Hematopoietic multipotent progenitor cell treated with erythropoietin and hydrocortisone succinate and interleukin-3 and kit ligand, for 15 days (in vitro differentiated cells): ENCODE results near the gene CTBP2.

ENCODE experiments used
- DNase-seq: peaks from one replicate; pipeline ENCODE4 v3.0.0-alpha.2; 2015; ENCODE audit warnings: low spot score

CTBP2 gene

GRCh38 chr10:124977161-124977560, 183.2 kb downstream of the CTBP2 start:
- DNase-seq, result no peak

DNA sequence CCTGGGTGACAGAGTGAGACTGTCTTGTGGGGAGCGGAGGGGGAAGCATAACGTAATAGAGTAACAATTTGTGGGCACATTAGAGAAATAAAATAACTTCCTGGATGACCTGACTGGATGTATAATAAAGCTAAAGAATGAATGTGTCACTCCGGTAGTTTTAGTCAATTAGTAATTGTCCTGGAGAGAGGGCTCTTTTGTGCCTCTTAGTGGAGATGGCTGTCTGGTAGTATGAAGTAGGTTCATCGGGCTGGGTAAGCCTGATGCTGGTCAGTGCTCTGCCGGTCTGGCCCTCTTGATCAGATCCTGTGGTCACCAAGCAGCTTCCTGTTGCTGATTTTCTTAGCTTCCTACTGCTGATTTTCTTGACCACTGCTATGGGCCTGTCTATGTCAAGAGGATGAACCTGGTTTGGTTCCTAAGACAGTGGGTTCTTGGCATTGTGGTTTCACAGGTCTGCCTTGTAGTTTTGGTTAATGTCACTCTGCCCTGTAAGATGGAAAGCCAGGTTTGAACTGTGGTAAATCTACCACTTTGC, 184.3 kb downstream of the CTBP2 start:
- no peak for DNase-seq

DNA sequence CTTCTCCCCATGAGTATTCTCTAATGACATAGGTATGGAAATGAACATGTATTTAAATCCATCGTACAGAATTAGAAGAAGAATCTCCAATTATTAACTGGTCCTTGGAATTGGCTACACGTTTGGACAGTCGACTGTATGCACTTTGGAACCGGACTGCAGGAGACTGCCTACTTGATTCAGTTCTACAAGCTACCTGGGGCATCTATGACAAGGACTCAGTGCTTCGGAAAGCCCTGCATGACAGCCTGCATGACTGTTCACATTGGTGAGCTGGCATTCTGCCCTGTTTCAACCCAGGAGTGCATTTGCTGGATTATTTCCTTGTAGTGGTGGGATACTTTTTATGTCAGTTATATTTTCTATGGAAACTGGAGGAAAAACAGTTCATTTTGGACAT, 186.2 kb downstream of the CTBP2 start:
- DNase-seq, result no peak

- DNase-seq, result no peak
These were observed 187.7 kb downstream of the CTBP2 start for GRCh38 chr10:124972637-124973036.

DNA sequence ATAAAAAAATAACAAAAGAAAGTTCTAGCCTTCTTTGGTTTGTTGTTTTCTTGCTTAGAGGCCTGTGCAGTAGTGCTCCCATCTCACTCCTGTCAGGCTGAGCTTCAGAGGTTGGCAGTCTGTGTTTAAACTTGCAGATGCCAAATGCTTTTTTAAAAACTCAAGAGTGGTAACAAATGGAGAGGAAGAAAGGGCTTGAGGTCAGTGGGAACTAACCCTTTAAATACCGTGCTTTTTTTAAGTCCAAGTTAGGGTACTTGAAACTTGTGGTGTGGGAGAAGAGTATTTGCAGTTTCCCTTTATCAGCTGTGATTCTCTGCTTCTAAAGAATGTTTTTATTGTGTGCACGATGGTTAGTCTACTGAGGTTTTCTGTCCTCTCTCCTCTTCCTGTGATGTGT, 189.1 kb downstream of the CTBP2 start:
- no peak for DNase-seq

- no peak for DNase-seq
These were observed 193.1 kb downstream of the CTBP2 start for GRCh38 chr10:124967255-124967654.

GRCh38 chr10:124966008-124966407, 194.4 kb downstream of the CTBP2 start:
- no peak for DNase-seq

DNA sequence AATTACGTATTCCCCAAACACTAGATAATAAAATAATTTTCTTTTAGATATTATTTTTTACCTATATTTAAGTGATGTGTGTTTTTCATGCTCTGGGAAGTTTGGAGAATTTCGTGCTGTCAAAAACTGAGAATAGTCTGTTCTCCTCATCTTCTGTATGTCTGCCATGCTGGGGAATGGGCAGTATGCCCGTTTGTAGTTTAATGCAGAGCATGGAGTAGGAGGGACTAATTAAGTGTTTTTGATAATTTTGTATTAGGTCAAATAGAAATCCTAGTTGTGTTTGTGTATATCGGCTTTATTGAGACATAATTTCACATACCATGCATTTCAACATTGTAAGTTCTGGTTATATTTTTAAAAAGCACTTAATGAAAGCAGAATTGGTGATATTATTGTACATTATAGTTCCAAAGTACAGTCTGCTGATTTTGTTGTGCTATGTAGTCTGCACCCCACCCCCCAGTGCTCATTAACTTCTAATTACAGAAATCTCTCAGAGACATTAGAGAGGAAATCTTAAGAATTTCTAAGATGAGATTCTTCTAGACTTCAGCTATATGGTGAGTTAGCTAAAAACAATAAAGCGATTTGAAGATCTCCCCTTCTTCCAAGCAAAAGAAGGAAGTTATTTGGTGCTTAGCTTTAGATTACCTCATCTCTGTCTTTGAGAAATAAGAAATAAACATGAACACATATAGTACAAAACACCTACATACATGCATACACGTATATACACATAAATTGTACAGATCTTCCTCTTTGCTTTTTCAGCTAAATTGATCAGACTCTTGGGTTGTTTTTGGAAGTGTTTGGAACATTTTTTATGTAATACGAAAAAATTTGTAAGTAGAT, 196.3 kb downstream of the CTBP2 start:
- DNase-seq, result no peak

GRCh38 chr10:124962421-124962820, 197.9 kb downstream of the CTBP2 start:
- DNase-seq, result no peak

GRCh38 chr10:124961248-124961570, 199.2 kb downstream of the CTBP2 start:
- no peak for DNase-seq

DNA sequence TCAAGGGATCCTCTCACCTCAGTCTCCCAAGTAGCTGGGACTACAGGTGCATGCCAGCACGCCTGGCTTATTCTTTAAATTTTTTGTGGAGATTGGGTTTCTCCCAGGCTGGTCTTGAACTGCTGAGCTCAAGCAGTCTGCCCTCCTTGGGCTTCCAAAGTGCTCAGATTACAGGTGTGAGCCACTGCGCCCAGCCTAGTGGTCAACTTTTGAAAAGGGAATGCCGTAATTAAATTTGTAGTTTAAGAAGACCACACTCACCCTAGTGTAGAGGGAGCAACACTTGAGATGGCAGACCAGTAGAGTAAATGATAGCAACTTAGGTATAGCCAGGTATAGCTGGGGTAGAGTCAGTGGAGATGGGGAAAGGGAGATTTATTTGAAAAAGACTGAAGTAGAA, 200.8 kb downstream of the CTBP2 start:
- DNase-seq, result no peak

DNA sequence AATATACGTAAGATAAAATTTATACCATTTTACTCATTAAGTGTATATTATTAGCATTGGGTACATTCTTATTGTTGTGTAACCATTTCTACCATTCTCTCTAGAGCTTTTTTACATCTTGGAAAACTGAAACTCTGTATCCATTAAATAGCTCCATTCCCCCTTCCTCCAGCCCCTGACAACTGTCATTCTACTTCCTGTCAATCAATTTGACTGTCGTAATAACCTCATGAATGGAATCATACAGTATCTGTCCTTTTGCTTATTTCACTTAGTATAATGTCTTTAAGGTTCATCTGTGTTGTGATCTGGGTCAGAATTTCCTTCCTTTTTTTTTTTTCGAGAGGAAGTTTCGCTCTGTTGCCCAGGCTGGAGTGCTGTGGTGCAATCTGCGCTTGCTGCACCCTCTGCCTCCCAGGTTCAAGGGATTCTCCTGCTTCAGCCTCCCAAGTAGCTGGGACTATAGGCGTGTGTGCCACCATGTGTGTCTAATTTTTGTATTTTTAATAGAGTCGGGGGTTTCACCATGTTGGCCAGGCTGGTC, 202.9 kb downstream of the CTBP2 start:
- DNase-seq, result no peak

DNA sequence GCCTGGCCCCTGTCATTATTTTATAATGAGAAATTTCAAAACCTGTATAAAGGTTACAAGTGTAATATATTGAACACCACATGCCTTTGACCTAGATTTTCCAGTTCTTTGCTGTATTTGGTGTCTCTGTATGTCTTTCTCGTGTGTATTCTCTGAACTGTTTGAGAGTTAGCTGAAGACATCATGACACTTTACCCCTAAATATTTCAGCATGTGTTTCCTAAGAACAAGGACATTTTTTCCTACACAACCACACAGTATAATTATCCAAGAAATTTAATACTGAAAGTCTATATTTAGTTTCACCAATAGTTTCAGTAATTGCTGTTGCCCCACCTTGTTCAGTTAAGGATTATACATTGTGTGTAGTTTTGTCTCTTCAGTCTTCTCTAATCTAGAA, 203.6 kb downstream of the CTBP2 start:
- DNase-seq, result no peak

- no peak for DNase-seq
These were observed 204.5 kb downstream of the CTBP2 start for GRCh38 chr10:124955868-124956267.

GRCh38 chr10:124955243-124955642, 205.1 kb downstream of the CTBP2 start:
- no peak for DNase-seq

GRCh38 chr10:124953421-124953820, 206.9 kb downstream of the CTBP2 start:
- no peak for DNase-seq

DNA sequence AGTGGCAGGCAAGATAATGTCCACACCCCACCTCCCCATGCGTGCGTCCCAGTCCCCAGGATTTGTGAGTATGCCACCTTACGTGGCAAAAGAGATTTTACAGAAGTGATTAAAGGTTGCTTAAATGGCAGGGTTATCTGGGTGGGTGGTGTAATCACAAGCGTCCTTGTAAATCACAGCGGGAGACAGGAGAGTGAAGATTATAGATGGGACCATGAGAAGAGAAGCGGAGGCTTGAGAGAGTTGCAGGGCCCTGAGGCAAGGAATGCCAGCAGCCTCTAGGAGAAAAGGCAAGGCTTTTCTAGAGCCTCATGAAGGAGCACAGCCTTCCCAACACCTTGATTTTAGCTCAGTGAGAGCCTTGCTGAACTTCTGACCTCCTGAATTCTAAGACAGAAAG, 208.2 kb downstream of the CTBP2 start:
- DNase-seq, result no peak

- DNase-seq, result no peak
These were observed 210.8 kb downstream of the CTBP2 start for GRCh38 chr10:124949543-124949942.

DNA sequence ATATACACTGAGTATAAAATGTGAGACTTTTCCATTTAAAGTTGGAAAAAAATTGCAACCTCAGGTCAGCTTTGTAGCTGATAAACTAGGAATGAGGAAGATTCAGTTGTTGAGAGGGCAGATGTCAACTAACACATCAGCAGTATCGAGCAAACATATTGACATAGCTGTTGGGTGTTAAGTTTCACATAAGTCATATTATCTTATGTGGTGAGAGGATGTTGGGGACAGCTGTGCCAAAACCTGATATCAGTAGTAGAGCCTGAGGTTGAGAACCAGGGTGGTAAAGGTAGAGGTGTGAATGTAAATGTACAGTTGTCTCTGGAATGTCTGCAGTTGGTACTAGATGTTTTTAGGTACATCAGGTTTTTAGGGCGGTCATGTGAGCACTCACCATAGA, 213.4 kb downstream of the CTBP2 start:
- no peak for DNase-seq

DNA sequence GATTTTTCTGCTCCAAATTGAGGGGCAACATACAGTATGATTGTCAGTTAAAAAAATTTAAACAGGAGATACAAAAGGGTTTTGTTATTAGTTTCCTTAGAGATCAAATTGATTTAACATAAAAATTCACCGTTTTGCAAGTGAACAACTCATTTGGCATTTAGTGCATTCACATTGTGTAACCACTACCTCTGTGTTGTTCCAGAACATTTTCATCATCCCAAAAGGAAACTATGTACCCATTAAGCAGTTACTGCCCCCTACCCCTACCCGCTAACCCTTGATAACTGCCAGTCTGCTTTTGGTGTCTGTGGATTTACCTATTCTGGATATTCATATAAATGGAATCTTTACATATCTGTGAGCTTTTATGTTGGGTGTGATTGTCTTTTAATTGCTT, 215.4 kb downstream of the CTBP2 start:
- no peak for DNase-seq

DNA sequence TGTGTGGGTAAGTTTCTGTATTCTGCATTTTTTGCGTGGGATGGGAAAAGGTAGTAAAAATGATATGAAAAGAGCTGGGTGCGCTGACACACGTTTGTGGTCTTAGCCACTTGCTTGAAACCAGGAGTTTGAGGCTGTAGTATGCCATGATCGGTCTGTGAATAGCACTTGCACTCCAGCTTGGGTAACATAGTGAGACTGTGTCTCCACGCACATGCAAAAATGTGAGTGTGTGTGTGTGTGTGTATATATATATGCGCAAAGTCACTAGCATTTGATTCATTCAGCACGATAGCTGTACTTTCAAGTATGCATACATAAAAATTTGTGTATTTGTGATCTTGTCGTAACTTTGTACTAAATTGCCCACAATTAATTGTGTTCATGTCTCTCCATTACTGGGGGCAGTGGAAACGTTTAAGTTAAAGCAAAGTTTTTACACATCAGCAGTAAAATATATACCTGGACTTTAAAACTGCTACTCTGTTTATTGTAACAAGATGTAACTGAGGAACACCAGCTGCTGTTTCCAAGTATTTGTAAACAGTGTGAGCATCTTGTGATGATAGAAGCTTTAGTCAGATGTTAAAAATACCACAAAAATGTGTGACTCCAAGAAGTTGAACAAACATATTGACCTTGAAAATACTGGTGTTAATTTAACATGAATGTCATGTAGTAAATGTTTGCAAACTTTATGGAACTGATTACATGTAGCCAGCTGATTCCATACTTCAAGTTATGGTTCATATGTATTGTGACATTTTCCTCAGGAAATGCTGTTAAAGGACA, 216.9 kb downstream of the CTBP2 start:
- no peak for DNase-seq

DNA sequence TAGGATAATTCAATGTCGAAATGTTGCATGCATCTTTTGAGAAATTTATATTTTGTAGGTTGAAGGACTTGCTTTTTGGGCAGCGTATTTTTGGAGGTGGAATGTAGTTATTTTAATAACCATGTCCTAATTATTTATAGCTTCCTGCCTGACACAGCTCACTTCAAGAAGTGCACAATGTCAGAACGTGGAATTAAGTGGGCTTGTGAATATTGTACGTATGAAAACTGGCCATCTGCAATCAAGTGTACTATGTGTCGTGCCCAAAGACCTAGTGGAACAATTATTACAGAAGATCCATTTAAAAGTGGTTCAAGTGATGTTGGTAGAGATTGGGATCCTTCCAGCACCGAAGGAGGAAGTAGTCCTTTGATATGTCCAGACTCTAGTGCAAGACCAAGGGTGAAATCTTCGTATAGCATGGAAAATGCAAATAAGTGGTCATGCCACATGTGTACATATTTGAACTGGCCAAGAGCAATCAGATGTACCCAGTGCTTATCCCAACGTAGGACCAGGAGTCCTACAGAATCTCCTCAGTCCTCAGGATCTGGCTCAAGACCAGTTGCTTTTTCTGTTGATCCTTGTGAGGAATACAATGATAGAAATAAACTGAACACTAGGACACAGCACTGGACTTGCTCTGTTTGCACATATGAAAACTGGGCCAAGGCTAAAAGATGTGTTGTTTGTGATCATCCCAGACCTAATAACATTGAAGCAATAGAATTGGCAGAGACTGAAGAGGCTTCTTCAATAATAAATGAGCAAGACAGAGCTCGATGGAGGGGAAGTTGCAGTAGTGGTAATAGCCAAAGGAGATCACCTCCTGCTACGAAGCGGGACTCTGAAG, 217.8 kb downstream of the CTBP2 start:
- DNase-seq, result no peak
